Activated T-helper 1 cell treated with Interleukin-2 at 50 U/mL for 16 hours (primary cell): ENCODE measurements around the gene HAUS7.
"Not testable (repeated sequence)": the region's sequence is repeated elsewhere in the genome, so short reads cannot be mapped to it uniquely, and the experiment has no call there.

Experiments used
- DNase-seq: peaks from one replicate; pipeline ENCODE4 v3.0.0-alpha.2; 2020; ENCODE audit warnings: low read depth

The HAUS7 gene

DNA sequence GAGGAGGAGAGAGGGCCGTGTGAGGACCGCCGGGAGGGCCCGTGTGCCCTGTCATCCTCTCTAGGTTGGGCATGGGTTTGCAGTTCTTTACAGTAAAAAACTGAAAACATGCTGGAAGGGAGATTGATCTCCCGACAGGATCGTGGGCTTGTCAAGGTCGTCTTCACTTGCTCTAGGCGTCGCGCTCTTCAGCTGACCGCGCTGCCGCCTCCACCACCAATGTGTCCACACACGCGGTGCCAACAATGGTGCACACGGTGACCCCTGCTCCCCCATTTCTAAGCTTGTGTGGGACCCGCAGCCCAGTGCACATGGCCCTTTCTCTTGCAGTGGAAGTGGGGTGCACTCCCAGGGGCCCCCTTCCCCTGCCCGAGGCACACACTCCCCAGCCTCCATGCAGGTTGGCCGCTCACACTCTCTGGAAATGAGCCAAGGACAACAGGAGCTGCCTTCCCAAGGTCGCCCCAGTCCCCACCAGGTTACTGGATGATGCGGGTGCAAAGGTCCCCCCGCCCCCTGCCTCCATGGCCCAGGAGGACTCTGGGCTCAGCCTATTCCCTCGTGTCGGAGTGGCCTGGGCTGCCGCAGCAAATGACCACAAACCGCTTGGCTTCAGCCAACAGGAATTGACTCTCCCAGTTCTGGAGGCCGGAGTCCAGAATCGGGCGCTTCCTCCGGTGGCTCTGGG lies 60.8 kb downstream of the HAUS7 start:
- DNase-seq, result no peak

GRCh38 chrX:153408871-153409351 lies 61.5 kb downstream of the HAUS7 start:
- no peak for DNase-seq

DNA sequence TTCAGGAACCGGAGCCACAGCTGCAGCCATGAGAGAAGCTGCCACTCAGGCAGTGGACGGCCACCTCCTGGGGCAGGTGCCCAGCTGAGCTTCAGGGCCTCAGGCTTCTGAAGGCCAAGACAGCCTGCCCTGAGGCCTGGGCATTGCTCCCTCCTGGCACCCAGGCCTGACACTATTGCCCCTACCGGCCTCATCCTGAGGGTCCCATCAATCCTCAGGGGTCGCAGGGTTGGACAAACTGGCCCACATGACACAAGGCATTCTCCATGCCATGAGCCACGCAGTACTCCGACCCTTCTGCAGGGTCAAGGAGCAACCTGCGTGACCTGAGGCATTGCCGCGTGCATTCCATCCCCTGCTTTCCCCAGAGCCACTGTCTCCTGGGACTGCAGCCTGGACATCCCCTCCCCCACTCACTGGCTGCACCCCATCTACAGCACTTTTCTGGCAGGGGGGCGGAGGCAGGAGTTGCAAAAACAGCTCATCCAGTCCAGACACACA lies 62.1 kb downstream of the HAUS7 start:
- no peak for DNase-seq

- no peak for DNase-seq
Measured at GRCh38 chrX:153407736-153408135, 62.6 kb downstream of the HAUS7 start.

DNA sequence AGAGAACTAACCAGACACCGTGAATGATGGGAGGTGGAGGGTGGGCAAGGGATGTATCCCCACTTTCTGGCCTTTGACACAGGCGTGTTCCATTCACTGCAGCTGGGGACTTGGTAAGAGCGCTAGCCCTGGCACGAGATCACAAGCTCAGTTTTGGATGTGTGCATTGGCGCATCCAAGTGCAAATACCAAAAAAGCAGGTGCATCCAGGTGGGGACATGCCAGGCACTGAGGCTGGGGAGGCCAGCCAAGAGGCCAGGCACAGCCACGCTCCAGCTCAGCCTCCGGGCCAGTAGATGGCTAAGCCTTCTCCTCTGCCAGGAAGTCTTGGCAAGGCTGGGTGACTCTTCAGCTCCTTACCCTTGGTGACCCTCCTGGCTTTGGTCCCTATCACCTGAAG lies 63.5 kb downstream of the HAUS7 start:
- no peak for DNase-seq

DNA sequence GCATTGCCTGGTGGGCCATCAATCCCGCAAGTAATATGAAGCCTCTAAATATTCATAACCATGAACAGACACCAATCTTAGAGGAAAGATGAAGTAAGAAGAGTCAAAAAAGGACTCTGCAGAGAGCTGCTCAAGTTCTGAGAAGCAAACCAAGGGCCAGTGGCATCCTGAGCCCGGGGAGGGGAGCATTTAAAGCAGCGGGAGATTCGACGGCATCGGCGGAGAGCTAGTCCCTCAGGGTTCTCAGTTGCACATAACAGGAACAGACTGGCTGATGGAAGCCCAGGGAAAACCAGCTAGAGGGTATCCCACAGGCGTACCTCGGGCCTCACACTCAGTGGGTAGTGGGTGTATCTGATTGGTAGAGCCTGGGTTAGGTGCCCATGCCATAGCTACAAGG lies 64.4 kb downstream of the HAUS7 start:
- no peak for DNase-seq

- no peak for DNase-seq
Measured at GRCh38 chrX:153405426-153405825, 65.0 kb downstream of the HAUS7 start.

- DNase-seq, result not testable (repeated sequence)
Measured at GRCh38 chrX:153404333-153404732, 66.0 kb downstream of the HAUS7 start.

- DNase-seq, result no peak
Measured at GRCh38 chrX:153401133-153401764, 69.1 kb downstream of the HAUS7 start, which contains the start of gene PNMA6E. Gene PNMA6E, minus strand, starts transcription at chrX:153401350. Its CDS starts 2,501 bp downstream, at chrX:153398849.

DNA sequence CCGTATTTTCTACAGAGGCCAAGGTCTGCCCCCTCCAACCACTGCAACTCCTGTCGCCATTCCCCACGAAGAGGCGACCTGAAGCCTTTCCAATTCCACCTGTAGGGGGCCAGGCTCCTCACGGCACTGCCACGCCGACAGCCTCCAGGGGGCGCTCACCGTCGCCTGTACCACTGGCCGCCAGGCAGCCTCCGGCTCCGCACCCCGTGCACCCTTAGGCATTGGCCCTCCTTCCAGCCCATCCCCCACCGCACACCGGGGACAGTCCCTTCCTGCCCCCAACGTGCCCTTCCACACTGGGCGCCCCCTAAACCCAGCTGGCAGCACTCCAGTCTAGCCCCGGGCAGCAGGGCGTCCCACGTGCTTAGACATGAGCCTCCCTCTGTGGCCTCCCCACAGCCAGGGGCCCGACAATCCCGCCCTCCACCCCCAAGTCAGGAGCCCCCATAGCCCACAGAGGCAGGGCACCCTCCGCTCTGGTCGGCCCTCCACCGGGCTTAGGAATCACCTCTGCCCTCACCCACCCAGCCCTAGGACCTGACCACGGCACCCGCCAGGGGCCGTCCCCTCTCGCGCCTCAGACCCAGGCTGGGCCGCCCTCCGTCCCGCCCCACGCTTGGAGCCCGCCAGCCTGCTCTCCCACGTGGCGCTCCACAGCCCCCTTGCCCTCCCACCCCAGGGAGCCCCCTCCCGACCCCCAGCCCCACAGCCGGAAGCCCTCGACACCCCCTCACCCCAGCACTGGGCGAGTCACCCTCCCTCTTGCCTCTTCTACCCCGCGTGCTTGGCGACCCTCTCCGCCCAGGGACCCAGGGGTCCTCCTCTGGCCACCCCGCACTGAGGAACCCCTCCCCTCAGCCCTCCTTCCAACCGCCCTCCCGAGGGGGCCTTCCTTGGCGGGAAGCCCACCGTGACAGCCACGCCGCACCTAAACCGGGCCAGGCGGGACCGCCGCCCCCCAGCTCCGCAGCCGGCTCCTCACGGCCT lies 69.9 kb downstream of the HAUS7 start:
- peak; percentile 20 for DNase-seq

DNA sequence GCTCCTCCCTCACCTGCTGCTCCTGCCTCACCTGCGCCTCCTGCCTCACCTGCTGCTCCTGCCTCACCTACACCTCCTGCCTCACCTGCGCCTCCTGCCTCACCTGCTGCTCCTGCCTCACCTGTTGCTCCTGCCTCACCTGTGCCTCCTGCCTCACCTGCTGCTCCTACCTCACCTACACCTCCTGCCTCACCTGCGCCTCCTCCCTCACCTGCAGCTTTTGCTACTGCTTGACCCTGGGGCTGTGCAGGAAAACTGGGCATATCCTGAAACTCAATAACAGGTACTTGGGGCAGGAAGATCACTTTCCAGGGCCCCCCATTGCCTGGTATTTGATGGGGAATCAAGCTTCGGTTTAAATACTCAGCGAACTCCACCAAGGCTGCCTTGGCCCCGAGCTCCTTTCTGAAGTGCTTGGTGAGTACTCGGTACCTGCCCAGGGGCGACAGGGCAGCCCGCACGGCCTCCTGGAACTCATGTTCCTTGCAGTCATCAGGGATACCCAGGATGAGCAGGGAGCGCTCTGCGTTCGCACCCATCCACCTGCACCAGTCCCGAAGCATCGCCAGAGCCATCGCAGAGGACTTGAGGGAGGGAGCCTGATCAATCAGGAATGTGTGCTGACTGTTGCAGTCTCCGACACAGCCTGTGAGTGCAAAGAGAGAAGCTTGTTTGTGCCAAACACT lies 72.0 kb downstream of the HAUS7 start:
- no peak for DNase-seq
